Activated CD8-positive, alpha-beta T cell treated with anti-CD3 and anti-CD28 coated beads, Interleukin-2, amount 10 ng/mL, durations not matched to agents 7 days and 5 days (primary cell): ENCODE results near the gene CRTAP. TPM values are rescaled to one million over a fixed set of nuclear protein-coding genes. Genes with fewer than 3 reads are reported as not detected.
"Not testable (repeated sequence)": the region's sequence is repeated elsewhere in the genome, so short reads cannot be mapped to it uniquely, and the experiment has no call there.

Experiments
- ATAC-seq: fragments of 150-1000 bp; cut with Tn5 transposase; one replicate; pipeline ENCODE4 v1.10.0; 2021; ENCODE audit warnings: moderate library complexity
- CTCF ChIA-PET: fragments of 350-600 bp; sonication (Branson Sonifier 250); formaldehyde crosslinking; loops from one replicate; lab custom pipeline; 2021; ENCODE audit warnings: antibody characterized with exemption; lab: Charles Lee
- POLR2A ChIA-PET: fragments of 350-600 bp; sonication (Branson Sonifier 250); formaldehyde crosslinking; loops from one replicate; lab custom pipeline; 2021; ENCODE audit warnings: antibody characterized with exemption; lab: Charles Lee
- DNase-seq: peaks from one replicate; pipeline ENCODE4 v3.0.0-alpha.2; 2020
- H3K27ac Mint-ChIP-seq: one replicate; pipeline ENCODE4 v1.8.0; 2021; ENCODE audit warnings: mild to moderate bottlenecking, mixed read lengths
- H3K27me3 Mint-ChIP-seq: one replicate; pipeline ENCODE4 v1.8.0; 2021; ENCODE audit warnings: low read depth, mixed read lengths
- H3K36me3 Mint-ChIP-seq: one replicate; pipeline ENCODE4 v1.8.0; 2021; ENCODE audit warnings: low read depth, mixed read lengths
- H3K4me1 Mint-ChIP-seq: one replicate; pipeline ENCODE4 v1.8.0; 2021; ENCODE audit warnings: low read depth, mixed read lengths
- H3K4me3 Mint-ChIP-seq: one replicate; pipeline ENCODE4 v1.8.0; 2021; ENCODE audit warnings: mild to moderate bottlenecking, mixed read lengths
- H3K9me3 Mint-ChIP-seq: one replicate; pipeline ENCODE4 v1.8.0; 2022; ENCODE audit warnings: mixed read lengths; ENCODE audit not compliant: insufficient read depth
- total RNA-seq, 2 experiments: library from RNA; stranded (reverse); gene quantifications; one replicate each; pipeline ENCODE4 v1.2.3, GENCODE V29; 2021

Gene CRTAP
- total RNA-seq, result 10 to 100 TPM; 21.2 to 22.5 TPM

GRCh38 chr3:33113772-33114621 is at the start of gene CRTAP:
CRTAP (plus strand) TSS chr3:33114014; CDS start chr3:33114078, 64 bp downstream.
- peaks cover 20% of the 10 kb centered on the region for H3K4me1 Mint-ChIP-seq

GRCh38 chr3:33064929-33065328 is 48.9 kb upstream of the CRTAP start:
- H3K36me3 Mint-ChIP-seq, result peaks cover 51% of the 10 kb centered on the region
- DNase-seq, result peak; percentile 51

More at GRCh38 chr3:33113772-33114621, at the start of gene CRTAP:
- ChIA-PET CTCF (interaction anchor here (1.2 to 2.6 kb wide), 4 partner anchors 18 to 166 kb away, joined by 3 to 19 read pairs (median 4); no protein-coding TSS in a partner anchor), POLR2A (interaction anchor here (0.5 to 1.3 kb wide), 3 partner anchors 8 to 14 kb away, joined by 3 read pairs; no protein-coding TSS in a partner anchor)
- DNase-seq (peak; percentile 86), ATAC-seq (peak; percentile 93)
- no peaks in the 10 kb centered on the region for H3K36me3 Mint-ChIP-seq
- no peaks in the 10 kb centered on the region for H3K9me3 Mint-ChIP-seq
- peak within 1 kb of the TSS; percentile 84 for H3K4me3 Mint-ChIP-seq
- H3K27me3 Mint-ChIP-seq, result peaks cover 3% of the 10 kb centered on the region
- H3K27ac Mint-ChIP-seq, result peak within 1 kb of the TSS; percentile 80

GRCh38 chr3:33067484-33067883 is 46.3 kb upstream of the CRTAP start:
- Mint-ChIP-seq H3K9me3 (no peaks in the 10 kb centered on the region), H3K27me3 (no peaks in the 10 kb centered on the region), H3K4me3 (no peak overlapping the region), H3K27ac (no peak overlapping the region), H3K36me3 (peaks cover 43% of the 10 kb centered on the region), H3K4me1 (peaks cover 48% of the 10 kb centered on the region)
- DNase-seq (no peak), ATAC-seq (no peak)
- ChIA-PET POLR2A (no interaction called here), CTCF (interaction anchor here (1.2 to 8.9 kb wide), 3 partner anchors 15 to 119 kb away, joined by 6 to 158 read pairs (median 10); partner anchors contain the start of gene CCR4)

More at GRCh38 chr3:33064929-33065328, 48.9 kb upstream of the CRTAP start:
- Mint-ChIP-seq H3K9me3 (no peaks in the 10 kb centered on the region), H3K4me1 (peaks cover 66% of the 10 kb centered on the region), H3K27ac (no peak overlapping the region), H3K27me3 (no peaks in the 10 kb centered on the region), H3K4me3 (no peak overlapping the region)
- no peak for ATAC-seq
- POLR2A ChIA-PET, result no interaction called here
- CTCF ChIA-PET, result interaction anchor here (0.6 to 1.8 kb wide), 2 partner anchors 12 to 34 kb away, joined by 3 to 5 read pairs; no protein-coding TSS in a partner anchor

GRCh38 chr3:33069862-33070261 is 44.0 kb upstream of the CRTAP start:
- Mint-ChIP-seq H3K36me3 (peaks cover 35% of the 10 kb centered on the region), H3K27ac (peak overlapping the region; percentile 23), H3K4me1 (peaks cover 30% of the 10 kb centered on the region)
- ChIA-PET CTCF (interaction anchor here (1.1 to 8.9 kb wide), 6 partner anchors 8 to 121 kb away, joined by 3 to 158 read pairs (median 3); partner anchors contain the start of gene CCR4), POLR2A (interaction anchor here (0.9 kb wide), 1 partner anchor 40 kb away, joined by 3 read pairs; no protein-coding TSS in a partner anchor)
- not testable (repeated sequence) for H3K9me3 Mint-ChIP-seq, ATAC-seq, H3K4me3 Mint-ChIP-seq, DNase-seq, H3K27me3 Mint-ChIP-seq

GRCh38 chr3:33071181-33071580 is 42.6 kb upstream of the CRTAP start:
- Mint-ChIP-seq H3K4me3 (no peak overlapping the region), H3K36me3 (peaks cover 33% of the 10 kb centered on the region), H3K4me1 (peaks cover 25% of the 10 kb centered on the region), H3K27me3 (no peaks in the 10 kb centered on the region), H3K27ac (no peak overlapping the region), H3K9me3 (no peaks in the 10 kb centered on the region)
- ChIA-PET CTCF (interaction anchor here (1.2 to 8.9 kb wide), 4 partner anchors 40 to 122 kb away, joined by 3 to 158 read pairs (median 46); partner anchors contain the start of gene CCR4), POLR2A (interaction anchor here (1.0 to 1.6 kb wide), 2 partner anchors 21 to 23 kb away, joined by 3 to 5 read pairs; no protein-coding TSS in a partner anchor)
- no peak for ATAC-seq
- no peak for DNase-seq

- H3K4me1 Mint-ChIP-seq, result peaks cover 23% of the 10 kb centered on the region
- ATAC-seq (no peak), DNase-seq (no peak)
- no peak overlapping the region for H3K4me3 Mint-ChIP-seq
- POLR2A ChIA-PET, result interaction anchor here (1.6 kb wide), 1 partner anchor 23 kb away, joined by 5 read pairs; no protein-coding TSS in a partner anchor
- H3K9me3 Mint-ChIP-seq, result no peaks in the 10 kb centered on the region
- H3K27me3 Mint-ChIP-seq, result no peaks in the 10 kb centered on the region
- H3K36me3 Mint-ChIP-seq, result peaks cover 36% of the 10 kb centered on the region
- CTCF ChIA-PET, result interaction anchor here (1.0 to 8.9 kb wide), 6 partner anchors 10 to 301 kb away, joined by 3 to 158 read pairs (median 48); partner anchors contain the start of gene CCR4
- no peak overlapping the region for H3K27ac Mint-ChIP-seq
Measured at GRCh38 chr3:33071946-33072345, 41.9 kb upstream of the CRTAP start.

GRCh38 chr3:33074217-33075067 is 39.4 kb upstream of the CRTAP start:
- Mint-ChIP-seq H3K9me3 (no peaks in the 10 kb centered on the region), H3K4me3 (no peak overlapping the region), H3K36me3 (peaks cover 28% of the 10 kb centered on the region), H3K27ac (no peak overlapping the region), H3K4me1 (peaks cover 24% of the 10 kb centered on the region), H3K27me3 (no peaks in the 10 kb centered on the region)
- POLR2A ChIA-PET, result interaction anchor here (0.7 to 0.8 kb wide), 2 partner anchors 44 to 127 kb away, joined by 3 read pairs; no protein-coding TSS in a partner anchor
- peak; percentile 82 for DNase-seq
- peak; percentile 87 for ATAC-seq
- CTCF ChIA-PET, result interaction anchor here (0.7 to 8.9 kb wide), 37 partner anchors 9 to 700 kb away, joined by 3 to 158 read pairs (median 6); partner anchors contain the start of genes CCR4, CRTAP, GLB1 and TMPPE

GRCh38 chr3:33075995-33076394 is 37.8 kb upstream of the CRTAP start:
- POLR2A ChIA-PET, result no interaction called here
- peaks cover 27% of the 10 kb centered on the region for H3K36me3 Mint-ChIP-seq
- no peaks in the 10 kb centered on the region for H3K27me3 Mint-ChIP-seq
- H3K27ac Mint-ChIP-seq, result no peak overlapping the region
- CTCF ChIA-PET, result interaction anchor here (1.2 to 8.9 kb wide), 10 partner anchors 9 to 127 kb away, joined by 4 to 158 read pairs (median 25); partner anchors contain the start of gene CCR4
- no peaks in the 10 kb centered on the region for H3K9me3 Mint-ChIP-seq
- DNase-seq (no peak), ATAC-seq (no peak)
- H3K4me1 Mint-ChIP-seq, result peaks cover 24% of the 10 kb centered on the region
- H3K4me3 Mint-ChIP-seq, result no peak overlapping the region

- DNase-seq, result no peak
- POLR2A ChIA-PET, result no interaction called here
- peaks cover 18% of the 10 kb centered on the region for H3K4me1 Mint-ChIP-seq
- peaks cover 18% of the 10 kb centered on the region for H3K36me3 Mint-ChIP-seq
- CTCF ChIA-PET, result no interaction called here
- no peak overlapping the region for H3K4me3 Mint-ChIP-seq
- H3K9me3 Mint-ChIP-seq, result no peaks in the 10 kb centered on the region
- no peak overlapping the region for H3K27ac Mint-ChIP-seq
- no peak for ATAC-seq
- H3K27me3 Mint-ChIP-seq, result no peaks in the 10 kb centered on the region
Measured at GRCh38 chr3:33076952-33077351, 36.9 kb upstream of the CRTAP start.

GRCh38 chr3:33077976-33078375 is 35.8 kb upstream of the CRTAP start:
- no peaks in the 10 kb centered on the region for H3K9me3 Mint-ChIP-seq
- POLR2A ChIA-PET, result no interaction called here
- peaks cover 16% of the 10 kb centered on the region for H3K36me3 Mint-ChIP-seq
- no peaks in the 10 kb centered on the region for H3K27me3 Mint-ChIP-seq
- H3K4me3 Mint-ChIP-seq, result no peak overlapping the region
- no peak for DNase-seq
- no peak overlapping the region for H3K27ac Mint-ChIP-seq
- CTCF ChIA-PET, result interaction anchor here (1.0 to 1.6 kb wide), 2 partner anchors 21 to 131 kb away, joined by 3 to 6 read pairs; no protein-coding TSS in a partner anchor
- ATAC-seq, result no peak
- peaks cover 18% of the 10 kb centered on the region for H3K4me1 Mint-ChIP-seq

GRCh38 chr3:33079813-33080212 is 34.0 kb upstream of the CRTAP start:
- Mint-ChIP-seq H3K36me3 (peaks cover 20% of the 10 kb centered on the region), H3K4me1 (peaks cover 14% of the 10 kb centered on the region)
- DNase-seq, H3K27ac Mint-ChIP-seq, H3K27me3 Mint-ChIP-seq, POLR2A ChIA-PET, CTCF ChIA-PET, ATAC-seq, H3K9me3 Mint-ChIP-seq, H3K4me3 Mint-ChIP-seq: not testable (repeated sequence)
